HG02885 (cell line): ENCODE data around the gene BMP5.
"Not testable (repeated sequence)": the region's sequence is repeated elsewhere in the genome, so short reads cannot be mapped to it uniquely, and the experiment has no call there.

Experiments used
- ATAC-seq: cut with Tn5 transposase; IDR thresholded peaks from one replicate; pipeline ENCODE4 v1.9.1; 2021; ENCODE audit warnings: mild to moderate bottlenecking; ENCODE audit not compliant: unreplicated experiment, poor library complexity

Gene BMP5

DNA sequence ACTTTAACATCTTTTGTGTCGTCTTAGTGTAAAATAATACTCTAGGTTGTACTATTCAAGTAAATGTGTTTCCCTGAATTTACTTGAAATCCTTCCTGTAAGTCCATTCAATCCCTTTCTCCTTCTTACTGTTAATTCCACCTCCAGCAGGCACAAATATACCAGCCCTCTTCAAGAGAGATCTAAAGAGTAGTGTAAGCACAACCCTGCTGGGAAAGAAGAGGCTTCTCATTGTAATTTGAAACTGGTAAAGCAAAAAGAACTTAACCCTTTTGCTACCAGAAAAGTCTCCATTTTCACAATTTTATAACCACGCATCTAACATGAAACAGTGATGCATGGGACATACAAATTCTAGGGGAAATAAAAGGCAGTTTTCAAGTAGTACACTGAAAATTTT, at the start of gene BMP5:
TSS of gene BMP5 (minus strand) at position 191 of the 400 bp plus-strand sequence. CDS start 725 bp downstream, outside the sequence.
- no peak for ATAC-seq

DNA sequence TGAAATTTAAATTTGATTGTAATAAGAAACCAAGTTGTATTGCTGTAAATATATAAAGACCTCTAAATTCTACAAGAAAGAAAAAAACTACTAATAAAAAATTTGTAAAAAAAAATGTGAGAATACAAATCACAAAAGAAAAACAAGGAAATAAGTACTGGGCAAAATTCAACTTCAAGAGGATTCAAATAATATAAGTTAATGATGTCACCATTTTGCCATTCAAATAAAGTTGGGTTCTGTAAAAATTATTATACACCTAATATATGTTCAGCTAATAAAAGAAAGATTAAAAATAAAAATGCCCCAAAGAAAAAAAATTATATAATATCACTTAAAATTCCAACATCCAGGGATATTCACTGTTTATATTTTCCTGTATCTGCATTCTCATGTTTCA, 47.0 kb upstream of the BMP5 start:
- ATAC-seq = no peak

DNA sequence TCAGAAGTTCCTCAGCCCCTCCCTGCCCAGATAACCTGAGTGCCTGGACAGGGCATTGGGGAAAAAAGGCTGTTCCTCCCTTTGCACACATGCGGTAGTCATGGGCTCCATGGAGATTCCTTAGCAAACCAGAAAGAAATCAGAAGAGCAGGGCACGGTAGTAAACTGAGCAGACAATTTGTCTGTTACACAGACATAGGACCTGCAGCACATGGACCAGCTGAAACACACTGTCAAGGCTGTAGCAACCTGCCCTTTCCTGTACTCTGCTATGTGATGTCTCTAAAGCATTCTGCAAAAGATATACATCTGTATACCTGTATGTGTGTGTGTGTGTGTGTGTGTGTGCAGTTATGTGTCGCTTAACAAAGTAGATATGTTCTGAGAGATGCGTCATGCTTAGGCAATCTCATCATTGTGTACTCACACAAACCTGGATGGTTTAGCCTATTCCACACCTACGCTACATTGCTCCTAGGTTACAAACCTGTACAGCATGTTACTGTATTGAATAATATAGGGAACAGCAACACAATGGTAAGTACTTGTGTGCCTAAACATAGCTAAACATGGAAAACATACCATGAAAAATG, 44.4 kb upstream of the BMP5 start:
- ATAC-seq = no peak

DNA sequence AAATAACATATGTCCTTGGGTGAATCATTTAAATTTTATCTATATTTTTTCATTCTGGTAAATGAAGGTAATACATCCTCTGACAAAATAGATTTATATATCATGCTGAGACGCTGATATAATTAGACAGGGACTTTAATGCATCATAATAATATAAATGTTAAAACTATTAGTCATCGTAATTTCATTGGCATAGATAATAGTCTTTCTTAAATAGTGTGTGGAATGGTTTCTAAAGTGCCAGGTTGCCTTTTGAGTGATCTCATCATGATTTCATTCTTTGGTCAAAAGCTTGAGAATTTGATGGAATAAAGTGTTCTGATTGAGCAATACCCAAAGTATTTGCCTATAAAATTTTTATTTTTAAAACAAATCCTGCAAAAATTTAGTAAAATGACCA, 43.2 kb upstream of the BMP5 start:
- ATAC-seq = no peak

DNA sequence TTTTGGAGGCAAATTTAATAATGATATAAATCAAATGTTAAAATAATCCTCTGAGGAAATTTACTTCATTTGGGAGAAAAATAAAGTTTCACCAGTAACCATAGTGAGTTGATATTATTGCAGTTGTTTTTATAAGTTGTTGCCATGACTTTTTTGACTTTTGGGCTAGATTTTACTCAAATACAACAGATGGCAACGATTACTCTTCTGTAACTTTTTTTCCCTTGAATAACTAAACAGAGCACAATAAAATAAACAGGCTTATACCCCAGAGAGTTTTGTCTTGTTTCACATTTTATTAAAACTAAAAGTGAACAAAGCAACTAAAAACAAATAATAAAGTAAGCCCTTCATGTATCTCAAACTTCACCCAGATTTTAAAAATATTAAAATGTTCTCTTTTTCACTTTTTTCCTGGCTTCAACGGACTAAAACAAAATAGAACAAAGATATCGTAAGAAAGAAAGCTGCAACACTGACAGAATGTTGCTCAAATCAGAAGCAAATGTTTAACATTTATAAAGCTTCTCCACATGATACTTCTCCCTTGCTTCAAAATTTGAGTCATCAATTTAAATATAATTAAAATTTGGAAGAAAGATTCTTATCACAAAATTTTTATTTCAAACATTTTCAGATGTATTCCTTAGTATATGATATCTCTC, 42.5 kb upstream of the BMP5 start:
- no peak for ATAC-seq

DNA sequence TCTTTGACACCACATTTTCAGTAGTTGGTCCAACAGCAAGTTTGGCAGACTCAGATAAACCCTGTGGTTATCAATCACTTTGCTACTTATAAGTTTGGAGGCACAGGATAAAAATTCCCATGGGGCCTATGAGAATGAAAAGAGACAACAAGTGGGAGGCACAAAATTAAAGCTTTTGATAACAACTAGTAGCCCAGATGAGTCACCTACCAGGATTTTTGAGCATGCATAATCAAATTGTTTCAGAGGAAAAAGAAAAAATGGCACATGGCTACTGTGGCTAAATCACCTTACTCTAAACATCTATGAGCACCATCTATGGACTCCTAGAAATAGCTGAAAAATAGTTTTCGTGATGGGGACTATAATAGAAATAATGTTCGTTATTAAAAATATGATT, 40.8 kb upstream of the BMP5 start:
- no peak for ATAC-seq

DNA sequence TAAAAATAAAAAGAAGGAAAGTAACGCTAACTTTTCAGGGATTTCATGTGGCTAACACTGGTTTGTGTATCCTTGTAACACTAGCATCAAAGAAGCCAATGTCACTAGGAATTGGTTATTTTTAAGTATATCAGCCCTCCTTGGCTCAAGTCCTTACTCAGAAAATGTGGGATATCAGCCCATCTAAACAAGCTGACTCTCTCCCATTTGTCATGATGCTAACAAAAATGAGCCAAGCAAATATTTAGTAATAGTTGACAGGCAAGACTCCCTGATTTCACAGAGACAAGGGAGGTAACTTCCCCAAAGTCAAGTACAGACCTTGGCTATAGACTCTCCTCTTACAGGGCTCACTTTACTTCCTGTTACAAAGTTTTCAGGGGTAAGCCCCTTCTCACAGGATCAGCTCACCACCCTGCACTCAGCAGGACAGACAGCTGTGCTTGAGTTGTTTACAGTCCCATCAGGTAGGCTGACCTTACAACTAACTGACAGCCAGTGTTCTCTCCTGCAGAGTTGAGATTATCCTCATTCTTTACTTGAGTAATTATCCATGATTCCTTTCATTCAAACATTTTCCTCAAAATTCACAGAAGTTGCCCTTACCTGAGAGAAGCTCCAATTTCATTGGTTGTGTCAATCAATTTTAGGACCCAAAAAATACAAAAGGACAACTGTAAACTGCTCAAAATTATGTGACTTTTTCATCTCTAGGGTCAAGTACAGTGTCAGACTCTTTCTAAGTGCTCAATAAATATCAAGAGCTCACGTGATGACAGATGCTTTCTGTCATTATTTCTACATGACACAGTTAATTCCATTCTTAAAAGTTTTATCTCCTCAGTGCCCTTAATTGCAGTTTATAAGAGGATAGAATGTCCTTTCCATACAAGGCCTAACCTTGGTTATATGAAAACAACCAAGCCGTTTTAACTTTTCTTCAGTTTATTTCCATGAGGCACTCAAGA, 38.1 kb upstream of the BMP5 start:
- ATAC-seq = peak; percentile 43

DNA sequence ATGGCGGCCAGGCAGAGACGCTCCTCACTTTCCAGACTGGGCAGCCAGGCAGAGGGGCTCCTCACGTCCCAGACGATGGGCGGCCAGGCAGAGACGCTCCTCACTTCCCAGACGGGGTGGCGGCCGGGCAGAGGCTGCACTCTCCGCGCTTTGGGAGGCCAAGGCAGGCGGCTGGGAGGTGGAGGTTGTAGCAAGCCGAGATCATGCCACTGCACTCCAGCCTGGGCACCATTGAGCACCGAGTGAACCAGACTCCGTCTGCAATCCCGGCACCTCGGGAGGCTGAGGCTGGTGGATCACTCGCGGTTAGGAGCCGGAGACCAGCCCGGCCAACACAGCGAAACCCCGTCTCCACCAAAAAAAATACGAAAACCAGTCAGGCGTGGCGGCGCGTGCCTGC, 35.1 kb upstream of the BMP5 start:
- not testable (repeated sequence) for ATAC-seq

DNA sequence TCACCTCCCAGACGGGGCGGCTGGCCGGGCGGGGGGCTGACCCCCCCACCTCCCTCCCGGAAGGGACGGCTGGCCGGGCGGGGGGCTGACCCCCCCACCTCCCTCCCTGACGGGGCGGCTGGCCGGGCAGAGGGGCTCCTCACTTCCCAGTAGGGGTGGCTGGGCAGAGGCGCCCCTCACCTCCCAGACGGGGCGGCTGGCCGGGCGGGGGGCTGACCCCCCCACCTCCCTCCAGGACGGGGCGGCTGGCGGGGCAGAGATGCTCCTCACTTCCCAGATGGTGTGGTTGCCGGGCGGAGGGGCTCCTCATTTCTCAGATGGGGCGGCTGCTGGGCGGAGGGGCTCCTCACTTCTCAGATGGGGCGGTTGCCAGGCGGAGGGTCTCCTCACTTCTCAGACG, 34.5 kb upstream of the BMP5 start:
- ATAC-seq = not testable (repeated sequence)

DNA sequence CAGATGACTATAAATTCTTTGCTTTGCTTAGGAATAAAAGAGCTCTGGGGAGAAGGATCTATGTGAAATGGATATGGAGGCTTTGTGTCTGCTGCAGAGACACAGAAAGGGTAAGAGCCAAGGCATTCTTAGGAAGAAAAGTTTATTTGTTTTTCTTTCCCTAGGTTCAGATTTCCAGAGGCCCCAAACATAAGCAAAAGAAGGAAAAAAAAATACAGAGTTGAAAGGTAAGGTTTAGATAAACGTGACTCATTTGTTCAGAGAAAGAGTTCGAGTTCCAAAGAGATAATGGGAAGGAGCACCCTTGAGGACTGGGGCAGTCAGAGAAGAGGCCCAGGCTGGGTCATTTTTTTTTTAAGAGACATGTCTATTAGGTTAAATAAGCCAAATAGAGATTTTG, 27.4 kb upstream of the BMP5 start:
- ATAC-seq = no peak

DNA sequence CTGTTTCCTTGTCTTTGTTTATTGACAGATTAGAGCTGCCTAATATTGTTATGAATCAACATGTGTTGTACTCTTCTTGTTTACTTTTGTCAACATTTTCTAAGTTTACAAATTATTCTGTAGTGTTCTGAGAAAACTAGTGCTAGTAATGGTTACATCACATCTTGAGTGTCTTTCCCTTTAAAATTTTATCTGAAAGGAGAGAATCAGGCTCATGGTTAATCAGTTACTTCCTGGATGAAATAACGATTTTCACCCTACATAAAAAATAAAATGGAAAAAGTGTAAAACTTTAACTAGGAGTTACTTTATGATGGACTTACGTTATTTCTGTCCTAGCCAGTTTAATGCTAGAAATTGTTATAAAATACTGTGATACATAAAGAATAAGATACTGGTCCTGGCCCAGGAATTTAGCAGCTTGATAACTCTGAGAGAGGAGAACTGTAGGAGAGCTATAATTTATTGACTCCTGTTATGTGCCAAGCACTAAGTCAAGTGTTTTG, 26.4 kb upstream of the BMP5 start:
- no peak for ATAC-seq

DNA sequence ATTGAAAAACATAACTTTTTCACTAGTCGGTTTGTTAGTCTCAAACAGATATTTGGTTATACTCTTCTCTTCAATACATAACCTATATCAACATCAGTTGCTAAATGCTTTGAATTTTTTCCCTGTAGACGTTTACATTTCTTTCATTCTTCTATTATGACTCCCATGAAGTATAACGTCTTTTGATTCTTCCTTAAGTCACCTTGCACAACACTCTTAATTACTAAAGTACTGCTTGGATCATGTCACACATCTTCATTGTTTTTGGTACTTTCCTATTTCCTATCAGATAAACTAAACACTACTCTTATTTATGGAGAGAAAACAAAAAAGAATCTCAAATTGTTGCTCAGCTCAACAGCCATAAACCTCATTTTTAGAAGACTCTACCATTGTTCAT, 23.0 kb upstream of the BMP5 start:
- no peak for ATAC-seq

DNA sequence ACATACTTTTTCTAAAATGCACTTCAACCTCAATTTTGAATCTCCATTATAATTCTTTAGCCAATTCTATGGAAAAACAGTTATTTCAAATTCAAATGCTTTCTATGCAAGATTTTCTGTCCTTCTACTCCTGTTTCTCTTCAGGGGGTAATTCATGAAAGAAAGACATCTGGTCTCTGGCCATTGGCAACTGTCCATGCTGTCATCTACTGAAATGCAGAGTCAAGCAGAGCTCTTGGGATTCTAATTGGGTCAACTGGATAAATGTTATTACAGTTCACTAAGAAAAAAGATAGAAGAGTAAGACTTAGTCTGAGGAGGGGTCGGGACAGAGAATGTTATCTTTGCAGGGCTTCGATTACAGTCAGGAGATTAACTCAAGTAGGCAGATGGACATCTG, 22.0 kb upstream of the BMP5 start:
- no peak for ATAC-seq

DNA sequence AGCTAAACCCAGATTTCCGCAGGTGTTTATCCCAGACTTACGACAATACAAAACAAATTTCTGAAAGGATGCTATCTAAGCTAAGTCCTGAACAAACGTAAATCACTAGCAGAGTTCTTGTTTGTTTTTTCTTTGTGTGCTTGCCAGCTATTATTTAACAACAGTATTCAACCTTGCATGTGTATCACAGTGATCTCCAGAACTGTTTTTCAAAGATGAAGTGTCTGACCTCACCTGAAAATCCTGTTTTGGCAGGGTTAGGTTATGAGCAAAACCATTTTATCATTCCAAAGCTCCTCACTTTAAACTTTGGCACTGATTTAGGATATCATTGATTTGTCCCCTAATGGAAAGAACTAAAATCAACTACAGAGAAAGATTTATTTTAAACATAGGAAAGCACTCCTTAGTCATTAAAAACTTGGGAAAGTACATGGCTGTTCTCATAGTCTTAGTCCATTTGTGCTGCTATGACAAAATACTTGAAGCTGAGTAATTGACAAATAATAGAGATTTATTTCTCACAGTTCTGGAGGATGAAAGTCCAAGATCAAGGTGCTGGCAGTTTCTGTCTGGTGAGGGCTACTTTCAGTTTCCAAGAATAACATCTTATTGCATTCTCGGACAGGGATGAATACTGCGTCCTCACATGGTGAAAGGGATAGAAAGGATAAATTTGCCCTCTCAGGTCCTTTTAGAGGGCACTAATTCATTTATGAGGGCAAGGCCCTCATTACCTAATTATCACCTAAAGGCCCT, 20.8 kb upstream of the BMP5 start:
- ATAC-seq = no peak

DNA sequence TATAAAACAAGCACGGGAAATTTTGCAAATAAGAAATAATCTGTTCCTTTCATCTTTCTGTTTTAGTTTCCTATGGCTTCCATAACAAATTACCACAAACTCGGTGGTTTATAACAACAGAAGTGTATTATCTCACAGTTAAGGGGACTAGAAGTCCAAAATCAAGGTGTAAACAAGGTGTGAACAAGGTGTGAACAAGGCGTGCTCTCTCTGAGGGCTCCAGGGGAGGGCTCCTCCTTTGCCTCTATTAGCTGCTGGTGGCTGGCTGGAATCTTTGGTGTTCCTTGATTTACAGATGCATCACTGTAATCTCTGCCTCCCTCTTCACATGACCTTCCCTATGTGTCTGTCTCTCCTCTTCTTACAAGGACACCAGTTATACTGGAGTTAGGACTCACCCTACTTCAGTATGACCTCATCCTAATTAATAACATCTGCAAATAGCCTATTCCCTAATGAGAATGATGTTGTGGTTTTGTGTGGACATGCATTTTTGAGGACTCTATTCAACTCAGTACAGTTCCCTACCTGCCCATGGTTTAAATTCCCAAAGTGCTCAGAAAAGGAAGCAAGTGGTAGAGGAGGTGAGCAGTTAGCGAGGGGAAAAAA, 17.5 kb upstream of the BMP5 start:
- no peak for ATAC-seq

DNA sequence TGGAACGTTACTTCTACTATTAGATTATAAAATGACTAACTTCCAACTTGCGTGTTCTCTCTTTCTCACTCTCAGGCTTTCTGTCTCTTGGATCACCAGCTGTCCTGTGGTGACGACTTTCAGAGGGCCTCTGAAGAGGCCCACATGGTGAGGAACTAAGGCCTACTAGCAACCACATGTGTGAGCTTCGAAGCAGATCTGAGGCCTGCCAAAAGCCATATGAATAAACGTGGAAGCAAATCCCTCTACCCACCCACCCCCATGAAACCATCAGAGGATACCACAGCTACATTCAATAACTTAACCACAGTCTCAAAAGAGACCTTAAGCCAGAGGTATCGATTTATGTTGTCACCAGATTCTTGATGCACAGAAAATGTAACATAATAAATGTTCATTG, 13.5 kb upstream of the BMP5 start:
- peak; percentile 46 for ATAC-seq

DNA sequence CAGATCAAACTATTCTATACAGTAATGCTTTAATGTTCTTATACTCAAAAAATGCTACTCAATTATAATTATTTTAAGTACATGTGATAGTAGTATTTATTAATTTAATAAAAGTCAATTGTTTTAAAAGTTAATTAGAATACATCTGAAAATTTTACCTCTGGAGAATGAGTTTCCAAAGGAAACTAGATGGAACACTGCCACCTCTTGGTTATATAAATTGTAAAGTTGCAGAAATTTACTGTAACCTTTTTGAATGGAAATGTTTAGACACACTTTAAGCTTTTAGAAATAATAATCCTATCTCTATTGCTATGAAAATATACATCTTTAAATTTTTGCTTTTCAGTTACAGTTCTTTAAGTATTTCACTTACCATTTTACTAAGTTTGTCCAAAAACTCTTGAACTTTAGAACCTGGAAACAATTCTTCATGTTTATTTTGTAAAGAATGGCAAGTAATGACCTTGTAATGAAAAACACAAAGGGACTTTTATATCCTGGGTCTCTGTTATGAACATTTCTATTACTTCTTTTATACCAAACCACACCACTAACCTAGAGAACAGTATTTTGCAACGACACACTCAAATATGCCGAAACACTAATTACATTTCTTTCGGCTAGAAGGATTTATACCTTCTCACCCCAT, 10.9 kb upstream of the BMP5 start:
- no peak for ATAC-seq

DNA sequence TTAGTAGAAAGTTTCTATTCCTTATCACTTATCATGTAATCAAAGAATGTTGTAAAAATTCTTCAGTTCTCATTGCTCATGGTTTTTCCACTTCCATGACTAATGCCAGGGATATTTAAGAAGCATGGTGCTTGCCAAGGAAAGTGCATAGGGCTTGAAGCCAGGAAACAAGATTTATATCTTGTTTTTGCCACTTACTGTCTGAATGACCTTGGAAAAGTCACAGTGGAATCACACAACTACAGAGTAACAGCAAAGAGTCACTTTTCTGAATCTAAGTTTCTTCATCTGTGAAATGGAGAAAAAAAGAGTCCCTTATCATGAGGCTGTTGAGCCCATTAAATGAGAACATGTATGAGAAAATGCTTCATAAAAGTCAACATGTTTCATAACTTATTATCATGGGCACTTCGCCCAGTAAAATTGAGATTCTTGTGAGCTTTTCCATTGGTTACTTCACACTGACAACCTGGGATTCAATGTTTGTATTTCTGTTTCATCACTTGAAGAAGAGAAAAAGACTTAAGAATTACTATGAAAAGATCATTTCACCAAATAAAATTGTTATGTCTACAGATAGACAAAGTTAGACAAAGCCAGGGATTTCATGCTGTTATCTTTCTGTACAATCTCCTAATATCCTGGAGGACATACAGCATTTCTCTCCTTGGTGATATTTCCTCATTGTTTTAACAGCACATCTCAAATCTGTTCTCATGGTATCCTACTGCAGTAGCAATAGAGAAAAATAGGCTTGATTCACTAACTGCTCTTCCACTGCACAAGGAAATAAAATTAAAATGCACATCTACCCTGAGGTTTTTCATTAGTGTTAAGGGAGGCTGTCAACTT, 7.6 kb upstream of the BMP5 start:
- no peak for ATAC-seq

DNA sequence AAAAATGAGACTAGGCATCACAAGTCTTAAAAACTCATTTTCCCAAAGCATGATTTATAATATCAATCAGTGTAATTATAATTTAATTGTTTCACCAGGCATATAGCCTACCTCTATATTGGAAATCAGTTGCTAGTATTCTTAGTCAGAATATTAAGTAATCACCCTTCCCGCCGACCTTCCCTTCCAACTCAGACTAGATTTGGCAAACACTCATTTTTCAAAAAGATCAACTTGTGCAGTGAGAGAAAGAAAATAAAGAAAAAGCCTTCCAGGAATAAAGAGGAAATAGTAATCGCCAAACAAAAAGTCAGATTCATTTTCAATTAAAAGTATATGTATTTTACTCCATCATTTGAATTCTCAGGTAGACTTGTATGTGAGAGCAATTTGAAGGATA, 1.9 kb upstream of the BMP5 start:
- no peak for ATAC-seq
